ENCODE results near the gene SUCO.

The SUCO gene

GRCh38 chr1:172532700-172533512, at the start of gene SUCO:
Gene SUCO, plus strand, starts transcription at chr1:172533150. Its CDS starts 286 bp downstream, at chr1:172533436.
- Histone ChIP-seq H3K27me3 (ENCODE audit: low read depth, low read length) (0 out of 2 replicates have a peak, but pooled peaks cover 5% of the 10 kb centered on the region), H3K27ac (ENCODE audit: low read length) (peak within 1 kb of the TSS; percentile 79), H3K9me3 (ENCODE audit: insufficient read depth, low read length) (no peaks in the 10 kb centered on the region), H3K4me2 (ENCODE audit: low read length) (peak within 1 kb of the TSS; percentile 90), H4K20me1 (ENCODE audit: insufficient read depth, low read length) (peaks cover 37% of the 10 kb centered on the region), H3K36me3 (replicated peaks; ENCODE audit: low read depth, low read length) (no peaks in the 10 kb centered on the region), H3K79me2 (ENCODE audit: low read length) (peaks cover 46% of the 10 kb centered on the region), H3K4me3 (ENCODE audit: low read length) (peak within 1 kb of the TSS; percentile 87), H3K4me1 (ENCODE audit: low read length) (peaks cover 24% of the 10 kb centered on the region), H3K9ac (ENCODE audit: low read length) (peak within 1 kb of the TSS; percentile 81), H2AFZ (ENCODE audit: low read depth, low read length) (peak within 1 kb of the TSS; percentile 99)
- TF ChIP-seq EZH2phosphoT487 (IDR thresholded peaks at IDR 0.05; ENCODE audit: low read depth): no peak
- TF ChIP-seq, protein P1, sequence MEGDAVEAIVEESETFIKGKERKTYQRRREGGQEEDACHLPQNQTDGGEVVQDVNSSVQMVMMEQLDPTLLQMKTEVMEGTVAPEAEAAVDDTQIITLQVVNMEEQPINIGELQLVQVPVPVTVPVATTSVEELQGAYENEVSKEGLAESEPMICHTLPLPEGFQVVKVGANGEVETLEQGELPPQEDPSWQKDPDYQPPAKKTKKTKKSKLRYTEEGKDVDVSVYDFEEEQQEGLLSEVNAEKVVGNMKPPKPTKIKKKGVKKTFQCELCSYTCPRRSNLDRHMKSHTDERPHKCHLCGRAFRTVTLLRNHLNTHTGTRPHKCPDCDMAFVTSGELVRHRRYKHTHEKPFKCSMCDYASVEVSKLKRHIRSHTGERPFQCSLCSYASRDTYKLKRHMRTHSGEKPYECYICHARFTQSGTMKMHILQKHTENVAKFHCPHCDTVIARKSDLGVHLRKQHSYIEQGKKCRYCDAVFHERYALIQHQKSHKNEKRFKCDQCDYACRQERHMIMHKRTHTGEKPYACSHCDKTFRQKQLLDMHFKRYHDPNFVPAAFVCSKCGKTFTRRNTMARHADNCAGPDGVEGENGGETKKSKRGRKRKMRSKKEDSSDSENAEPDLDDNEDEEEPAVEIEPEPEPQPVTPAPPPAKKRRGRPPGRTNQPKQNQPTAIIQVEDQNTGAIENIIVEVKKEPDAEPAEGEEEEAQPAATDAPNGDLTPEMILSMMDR (IDR thresholded peaks at IDR 0.05; ENCODE audit: low read depth, low read length): no peak

DNA sequence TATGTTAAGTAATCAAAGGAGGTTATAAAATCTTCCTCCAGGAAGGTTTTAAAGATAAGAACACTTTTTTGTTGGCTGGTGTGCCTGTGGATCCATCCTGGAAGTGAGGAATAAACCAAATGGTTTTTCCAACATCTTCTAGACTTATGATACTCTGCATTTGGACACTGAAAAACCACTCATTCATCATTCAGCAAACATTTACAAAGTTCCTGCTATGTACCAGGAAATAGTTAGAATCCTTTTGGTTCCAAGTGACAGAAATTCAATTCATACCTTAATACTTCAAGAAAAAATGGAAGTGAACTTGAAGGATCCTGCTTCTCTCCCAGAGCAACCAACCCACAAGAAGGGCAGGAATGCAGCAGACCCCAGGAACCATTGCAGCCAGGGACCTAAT, 49.5 kb upstream of the SUCO start:
- Histone ChIP-seq H3K9ac (ENCODE audit: low read length) (no peak overlapping the region), H3K9me3 (ENCODE audit: insufficient read depth, low read length) (no peaks in the 10 kb centered on the region), H2AFZ (ENCODE audit: low read depth, low read length) (no peak overlapping the region), H3K36me3 (replicated peaks; ENCODE audit: low read depth, low read length) (no peaks in the 10 kb centered on the region), H3K4me2 (ENCODE audit: low read length) (no peak overlapping the region), H3K4me1 (ENCODE audit: low read length) (peaks cover 5% of the 10 kb centered on the region), H3K79me2 (ENCODE audit: low read length) (no peaks in the 10 kb centered on the region), H3K27me3 (ENCODE audit: low read depth, low read length) (peaks cover 45% of the 10 kb centered on the region), H4K20me1 (ENCODE audit: insufficient read depth, low read length) (no peaks in the 10 kb centered on the region), H3K27ac (ENCODE audit: low read length) (no peak overlapping the region), H3K4me3 (ENCODE audit: low read length) (no peak overlapping the region)
- TF ChIP-seq, protein P1 (IDR thresholded peaks at IDR 0.05; ENCODE audit: low read depth, low read length): no peak
- no peak for TF ChIP-seq EZH2phosphoT487 (IDR thresholded peaks at IDR 0.05; ENCODE audit: low read depth)

GRCh38 chr1:172484252-172484651, 48.7 kb upstream of the SUCO start:
- H3K4me2 ChIP-seq (ENCODE audit: low read length): no peak overlapping the region
- no peaks in the 10 kb centered on the region for H3K36me3 ChIP-seq (replicated peaks; ENCODE audit: low read depth, low read length)
- no peaks in the 10 kb centered on the region for H3K9me3 ChIP-seq (ENCODE audit: insufficient read depth, low read length)
- TF ChIP-seq, protein P1 (IDR thresholded peaks at IDR 0.05; ENCODE audit: low read depth, low read length): no peak
- TF ChIP-seq EZH2phosphoT487 (IDR thresholded peaks at IDR 0.05; ENCODE audit: low read depth): no peak
- no peak overlapping the region for H3K9ac ChIP-seq (ENCODE audit: low read length)
- no peaks in the 10 kb centered on the region for H3K79me2 ChIP-seq (ENCODE audit: low read length)
- H3K4me3 ChIP-seq (ENCODE audit: low read length): no peak overlapping the region
- H4K20me1 ChIP-seq (ENCODE audit: insufficient read depth, low read length): no peaks in the 10 kb centered on the region
- H3K27ac ChIP-seq (ENCODE audit: low read length): no peak overlapping the region
- no peak overlapping the region for H2AFZ ChIP-seq (ENCODE audit: low read depth, low read length)
- peaks cover 5% of the 10 kb centered on the region for H3K4me1 ChIP-seq (ENCODE audit: low read length)
- H3K27me3 ChIP-seq (ENCODE audit: low read depth, low read length): peaks cover 50% of the 10 kb centered on the region

DNA sequence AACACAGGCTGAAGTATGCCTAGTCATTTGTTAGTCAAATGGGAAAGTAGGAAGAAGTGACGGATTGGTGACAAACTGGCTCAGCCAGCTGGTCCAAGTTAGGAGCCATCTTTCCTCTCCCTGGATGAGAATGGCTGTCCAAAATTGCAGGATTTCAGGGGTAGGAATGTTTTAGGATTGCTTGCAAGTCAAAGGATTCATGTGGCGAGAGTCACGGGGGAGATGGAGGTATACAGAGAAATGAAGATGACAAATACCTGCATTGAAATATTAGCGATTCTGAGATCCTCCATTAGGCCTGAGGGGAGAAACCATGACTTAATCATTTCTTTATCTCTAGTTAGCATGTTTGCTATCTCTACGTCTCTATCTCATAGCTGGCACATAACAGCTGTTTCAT, 47.3 kb upstream of the SUCO start:
- Histone ChIP-seq H3K4me3 (ENCODE audit: low read length) (no peak overlapping the region), H3K4me1 (ENCODE audit: low read length) (peaks cover 5% of the 10 kb centered on the region), H3K27me3 (ENCODE audit: low read depth, low read length) (peaks cover 62% of the 10 kb centered on the region), H3K79me2 (ENCODE audit: low read length) (no peaks in the 10 kb centered on the region), H3K4me2 (ENCODE audit: low read length) (no peak overlapping the region), H3K36me3 (replicated peaks; ENCODE audit: low read depth, low read length) (no peaks in the 10 kb centered on the region), H3K9ac (ENCODE audit: low read length) (no peak overlapping the region), H2AFZ (ENCODE audit: low read depth, low read length) (no peak overlapping the region), H3K27ac (ENCODE audit: low read length) (no peak overlapping the region), H4K20me1 (ENCODE audit: insufficient read depth, low read length) (no peaks in the 10 kb centered on the region), H3K9me3 (ENCODE audit: insufficient read depth, low read length) (no peaks in the 10 kb centered on the region)
- TF ChIP-seq EZH2phosphoT487 (IDR thresholded peaks at IDR 0.05; ENCODE audit: low read depth): no peak
- TF ChIP-seq, protein P1 (IDR thresholded peaks at IDR 0.05; ENCODE audit: low read depth, low read length): no peak
